IPS-15b (cell line): ENCODE results near the gene ERICH3.
"Not testable (repeated sequence)": the region's sequence is repeated elsewhere in the genome, so short reads cannot be mapped to it uniquely, and the experiment has no call there.

Experiments used
- H3K27me3 ChIP-seq: one replicate; pipeline ENCODE4 v1.6.1; 2013; ENCODE audit warnings: low read length; ENCODE audit not compliant: control insufficient read depth, insufficient read depth
- H3K36me3 ChIP-seq: one replicate; pipeline ENCODE4 v1.6.1; 2013; ENCODE audit warnings: low read length; ENCODE audit not compliant: control insufficient read depth, insufficient read depth
- H3K4me1 ChIP-seq: one replicate; pipeline ENCODE4 v1.6.1; 2013; ENCODE audit warnings: mild to moderate bottlenecking, low read length; ENCODE audit not compliant: control insufficient read depth, insufficient read depth
- H3K4me3 ChIP-seq: one replicate; pipeline ENCODE4 v1.5.1; 2013; ENCODE audit warnings: low read depth, low read length
- H3K9ac ChIP-seq: one replicate; pipeline ENCODE4 v1.6.1; 2013; ENCODE audit warnings: low read depth, mild to moderate bottlenecking, low read length
- H3K9me3 ChIP-seq: one replicate; pipeline ENCODE4 v1.6.1; 2013; ENCODE audit warnings: mild to moderate bottlenecking, low read length; ENCODE audit not compliant: control insufficient read depth, insufficient read depth

The ERICH3 gene

DNA sequence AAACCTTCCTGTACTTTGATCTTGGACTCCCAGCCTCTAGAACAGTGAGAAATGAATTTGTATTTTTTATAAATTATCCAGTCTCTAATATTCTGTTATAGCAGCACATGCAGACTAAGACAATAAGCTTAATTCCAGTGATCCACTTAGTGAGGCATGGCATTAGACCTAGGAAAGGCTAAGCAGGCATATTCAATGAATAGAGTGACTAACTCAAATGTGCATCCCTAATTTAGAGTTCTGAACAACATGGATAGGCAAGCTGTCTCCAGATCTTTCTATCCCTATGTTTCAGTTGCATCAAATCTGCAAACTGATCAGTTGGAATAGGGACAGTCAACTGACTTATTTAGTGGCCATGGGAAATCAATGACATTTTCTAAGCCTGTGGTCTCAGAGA, 4.3 kb upstream of the ERICH3 start:
- Histone ChIP-seq H3K9me3 (no peaks in the 10 kb centered on the region), H3K4me1 (peaks cover 4% of the 10 kb centered on the region), H3K4me3 (no peak overlapping the region), H3K36me3 (no peaks in the 10 kb centered on the region), H3K27me3 (peaks cover 35% of the 10 kb centered on the region), H3K9ac (no peak overlapping the region)

DNA sequence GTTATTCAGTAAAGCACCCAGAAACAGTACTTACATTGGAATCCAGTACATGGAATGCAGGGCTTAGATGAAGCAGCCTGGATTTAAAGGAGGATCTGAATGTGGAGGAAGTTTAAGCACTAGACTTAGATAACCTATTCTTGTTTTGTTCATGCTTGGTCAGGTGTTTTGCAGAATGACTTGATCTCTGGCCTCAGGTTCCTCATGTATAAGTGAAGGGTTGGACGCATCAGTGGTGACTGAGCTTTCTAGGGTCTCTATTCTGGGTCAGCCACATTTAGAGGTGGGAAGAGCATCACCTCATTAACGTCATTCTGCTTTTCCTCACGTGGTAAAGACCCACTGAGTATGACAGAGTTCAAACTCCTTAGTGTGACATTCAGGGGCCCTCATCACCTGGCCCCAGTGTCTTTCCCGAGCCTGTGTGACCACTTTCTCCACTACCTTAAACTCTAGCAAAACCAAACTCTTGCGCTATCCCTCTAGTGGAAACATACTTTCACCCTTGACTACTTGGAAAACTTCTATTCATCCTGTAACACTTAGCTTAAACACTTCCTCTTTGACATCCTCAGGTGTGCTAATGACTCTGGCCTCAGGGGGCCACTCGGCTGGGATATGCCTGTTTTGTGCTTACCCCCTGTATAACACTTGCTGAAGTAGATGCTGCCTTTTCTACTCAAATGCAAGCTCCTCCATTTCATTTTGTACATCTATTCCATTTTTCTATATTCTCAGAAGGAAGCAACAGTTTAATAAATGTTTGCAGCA, 871 bp upstream of the ERICH3 start:
- Histone ChIP-seq H3K4me1 (peaks cover 4% of the 10 kb centered on the region), H3K9ac (no peak overlapping the region), H3K36me3 (no peaks in the 10 kb centered on the region), H3K9me3 (no peaks in the 10 kb centered on the region), H3K27me3 (peaks cover 48% of the 10 kb centered on the region), H3K4me3 (peak overlapping the region; percentile 47)

DNA sequence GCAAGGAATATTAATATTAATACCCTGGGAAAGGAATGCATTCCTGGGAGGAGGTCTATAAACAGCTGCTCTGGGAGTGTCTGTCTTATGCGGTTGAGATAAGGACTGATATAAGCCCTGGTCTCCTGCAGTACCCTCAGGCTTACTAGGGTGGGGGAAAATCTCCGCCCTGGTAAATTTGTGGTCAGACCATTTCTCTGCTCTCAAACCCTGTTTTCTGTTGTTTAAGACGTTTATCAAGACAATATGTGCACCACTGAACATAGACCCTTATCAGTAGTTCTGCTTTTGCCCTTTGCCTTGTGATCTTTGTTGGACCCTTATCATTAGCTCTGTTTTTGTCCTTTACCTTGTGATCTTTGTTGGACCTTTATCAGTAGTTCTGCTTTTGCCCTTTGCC, 2.7 kb downstream of the ERICH3 start:
- H3K4me3 ChIP-seq, H3K9me3 ChIP-seq, H3K9ac ChIP-seq, H3K36me3 ChIP-seq, H3K4me1 ChIP-seq: not testable (repeated sequence)
- H3K27me3 ChIP-seq: peaks cover 39% of the 10 kb centered on the region

DNA sequence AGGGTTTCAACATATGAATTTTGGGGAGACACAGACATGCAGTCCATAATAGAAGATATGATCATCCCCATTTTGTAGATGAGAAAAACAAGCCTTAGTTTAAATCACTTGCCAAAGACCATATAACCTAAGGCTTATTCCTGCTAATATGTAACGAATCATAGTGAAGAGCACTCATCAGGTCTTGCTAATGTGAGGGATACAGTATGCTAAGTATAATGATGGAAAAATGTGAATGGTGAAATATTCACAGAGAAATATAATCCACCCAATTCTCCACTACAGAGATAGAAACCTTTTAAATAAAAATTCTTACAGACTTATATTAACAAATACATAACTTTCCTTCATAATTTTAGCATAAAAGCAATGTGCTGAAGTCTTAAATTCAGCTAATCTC, 18.9 kb downstream of the ERICH3 start:
- H3K27me3 ChIP-seq: no peaks in the 10 kb centered on the region
- no peak overlapping the region for H3K4me3 ChIP-seq
- no peaks in the 10 kb centered on the region for H3K4me1 ChIP-seq
- H3K9ac ChIP-seq: no peak overlapping the region
- H3K9me3 ChIP-seq: no peaks in the 10 kb centered on the region
- no peaks in the 10 kb centered on the region for H3K36me3 ChIP-seq

DNA sequence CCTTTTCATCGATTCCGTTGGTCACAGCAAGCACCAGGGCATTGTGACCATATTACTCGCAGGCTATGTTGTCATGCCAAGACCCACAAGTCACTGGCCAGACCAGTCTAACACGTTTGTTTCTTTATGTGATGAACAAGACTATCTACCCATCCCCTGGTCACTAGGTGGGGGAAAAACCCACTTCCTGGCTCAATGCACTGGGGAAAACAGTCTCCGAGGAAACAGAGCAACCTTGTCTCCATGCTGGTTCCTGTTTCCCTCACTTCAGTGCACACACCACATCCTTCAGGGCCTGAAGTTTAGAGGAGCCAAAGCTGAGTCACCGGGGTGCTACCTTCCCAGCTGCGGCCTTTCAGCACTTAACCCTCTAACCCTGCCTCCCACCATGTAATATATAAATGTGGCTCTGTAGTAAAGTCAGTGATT, 20.9 kb downstream of the ERICH3 start:
- Histone ChIP-seq H3K4me3 (no peak overlapping the region), H3K27me3 (no peaks in the 10 kb centered on the region), H3K4me1 (no peaks in the 10 kb centered on the region), H3K36me3 (no peaks in the 10 kb centered on the region), H3K9me3 (no peaks in the 10 kb centered on the region), H3K9ac (no peak overlapping the region)

DNA sequence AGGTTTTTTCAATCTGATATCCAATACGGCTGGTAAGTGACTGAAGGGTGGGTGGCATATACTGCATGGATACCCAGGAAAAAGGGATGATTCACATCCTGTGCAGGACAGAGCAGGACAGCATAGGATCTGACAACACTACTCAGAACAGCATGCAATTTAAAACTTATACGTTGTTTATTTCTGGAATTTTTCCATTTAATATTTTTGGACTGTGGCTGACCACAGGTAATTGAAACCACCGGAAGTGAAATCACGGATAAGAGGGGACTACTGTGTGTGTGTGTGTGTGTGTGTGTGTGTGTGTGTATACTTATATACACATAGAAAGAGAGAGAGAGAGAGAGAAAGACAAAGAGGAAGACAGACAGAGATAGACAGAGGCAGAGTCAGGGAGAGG, 23.0 kb downstream of the ERICH3 start:
- Histone ChIP-seq H3K27me3 (no peaks in the 10 kb centered on the region), H3K9me3 (no peaks in the 10 kb centered on the region), H3K36me3 (no peaks in the 10 kb centered on the region), H3K9ac (no peak overlapping the region), H3K4me1 (no peaks in the 10 kb centered on the region), H3K4me3 (no peak overlapping the region)

DNA sequence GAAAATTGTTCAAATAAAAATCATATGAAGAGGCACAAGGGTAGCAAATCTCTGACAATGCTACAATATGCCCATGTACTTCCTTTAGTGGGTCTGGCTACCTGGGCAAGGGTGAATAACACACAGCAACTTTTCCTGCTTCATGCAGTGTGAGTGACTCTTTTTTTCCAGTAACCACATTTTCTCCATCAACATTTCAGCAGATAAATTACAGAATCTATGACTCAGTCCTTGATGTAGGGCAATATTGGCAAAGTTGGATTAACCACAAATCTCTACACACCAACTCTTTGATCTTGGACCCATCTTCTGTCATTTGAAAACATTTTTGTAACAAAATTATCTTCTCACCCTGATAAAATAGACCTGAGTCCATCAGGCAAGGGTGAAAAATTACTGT, 31.7 kb downstream of the ERICH3 start:
- H3K9ac ChIP-seq: no peak overlapping the region
- no peaks in the 10 kb centered on the region for H3K9me3 ChIP-seq
- no peaks in the 10 kb centered on the region for H3K27me3 ChIP-seq
- no peak overlapping the region for H3K4me3 ChIP-seq
- H3K4me1 ChIP-seq: peaks cover 3% of the 10 kb centered on the region
- H3K36me3 ChIP-seq: no peaks in the 10 kb centered on the region

DNA sequence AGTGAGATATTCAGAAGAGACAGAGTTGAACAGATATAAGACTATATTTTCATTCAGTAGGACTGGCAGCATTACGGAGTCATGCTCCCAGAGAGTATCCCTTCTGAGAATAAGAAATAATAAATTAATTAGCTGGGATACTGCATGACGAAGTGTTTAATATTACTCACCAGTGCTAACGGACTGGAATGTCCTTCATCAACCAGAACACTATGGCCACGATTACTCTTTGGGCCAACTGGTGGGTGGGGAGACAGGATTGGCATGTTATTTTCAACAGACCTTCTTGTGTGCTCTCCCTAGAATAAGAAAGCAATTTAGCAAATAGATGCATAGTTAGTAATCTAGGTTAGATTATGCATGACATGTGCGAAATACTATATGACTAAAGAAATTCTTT, 32.4 kb downstream of the ERICH3 start:
- H3K9me3 ChIP-seq: no peaks in the 10 kb centered on the region
- peaks cover 3% of the 10 kb centered on the region for H3K4me1 ChIP-seq

DNA sequence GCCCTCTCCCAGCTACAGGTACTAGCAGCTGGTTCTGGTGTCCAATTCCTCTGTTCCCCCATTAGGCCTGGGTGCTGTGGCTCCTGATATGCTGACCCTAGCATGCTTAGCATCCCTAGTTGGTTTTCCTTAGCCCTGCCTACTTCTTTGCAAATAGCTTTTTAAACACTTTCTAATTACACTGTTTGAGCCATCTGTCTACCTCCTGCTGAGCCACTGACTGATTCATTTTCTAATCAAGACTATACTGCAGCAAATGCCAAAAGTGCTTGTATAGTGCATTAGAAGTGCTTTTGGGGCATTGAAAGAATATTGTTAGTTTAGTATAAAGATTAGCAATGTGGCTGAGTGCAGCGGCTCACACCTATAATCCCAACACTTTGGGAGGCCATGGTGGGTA, 36.3 kb downstream of the ERICH3 start:
- Histone ChIP-seq H3K4me3 (no peak overlapping the region), H3K4me1 (peaks cover 3% of the 10 kb centered on the region), H3K36me3 (no peaks in the 10 kb centered on the region), H3K9ac (no peak overlapping the region), H3K9me3 (no peaks in the 10 kb centered on the region), H3K27me3 (no peaks in the 10 kb centered on the region)

More for the DNA sequence above, 32.4 kb downstream of the ERICH3 start:
- H3K36me3 ChIP-seq: no peaks in the 10 kb centered on the region
- H3K27me3 ChIP-seq: no peaks in the 10 kb centered on the region
- no peak overlapping the region for H3K9ac ChIP-seq
- H3K4me3 ChIP-seq: no peak overlapping the region

DNA sequence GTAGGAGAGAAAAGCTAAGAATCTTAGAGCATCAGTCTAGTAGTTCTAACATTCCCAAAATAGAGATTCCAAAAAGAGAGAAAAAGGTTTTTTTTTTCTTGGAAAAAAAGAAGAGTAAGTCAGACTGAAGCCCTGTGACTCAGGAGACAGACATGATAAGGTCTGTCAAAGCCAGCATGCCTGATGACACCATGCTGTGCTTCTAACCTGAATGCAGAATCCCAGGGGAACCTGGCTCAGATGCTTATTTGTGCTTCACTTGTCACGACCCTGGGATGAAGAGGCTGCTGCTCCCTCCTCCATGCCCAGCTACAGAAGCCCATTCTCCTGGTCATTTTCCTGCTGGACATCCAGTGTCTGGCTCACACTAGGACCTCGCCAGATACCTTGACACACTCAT, 44.3 kb downstream of the ERICH3 start:
- Histone ChIP-seq H3K9me3 (no peaks in the 10 kb centered on the region), H3K27me3 (no peaks in the 10 kb centered on the region), H3K4me1 (no peaks in the 10 kb centered on the region), H3K9ac (no peak overlapping the region), H3K4me3 (no peak overlapping the region), H3K36me3 (no peaks in the 10 kb centered on the region)

DNA sequence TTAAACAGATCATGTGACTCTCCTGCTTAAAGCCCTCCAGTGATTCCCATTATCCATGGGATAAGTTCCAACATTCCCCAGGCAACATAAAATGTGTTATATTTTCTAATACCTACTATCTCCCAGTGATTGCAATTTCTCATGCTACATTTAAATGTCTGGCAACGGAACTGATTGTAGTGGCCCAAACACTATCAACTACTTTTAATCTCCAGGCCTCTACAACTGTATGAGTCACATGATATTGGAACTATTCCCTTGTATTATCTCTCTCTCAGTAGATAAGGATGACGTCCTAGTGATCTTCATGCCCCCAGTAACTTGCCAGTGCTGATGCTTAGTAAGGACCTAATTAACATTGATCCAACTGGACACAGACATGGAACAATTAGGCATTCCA, 49.9 kb downstream of the ERICH3 start:
- no peaks in the 10 kb centered on the region for H3K4me1 ChIP-seq
- H3K4me3 ChIP-seq: no peak overlapping the region
- no peaks in the 10 kb centered on the region for H3K36me3 ChIP-seq
- H3K9me3 ChIP-seq: no peaks in the 10 kb centered on the region
- no peaks in the 10 kb centered on the region for H3K27me3 ChIP-seq
- no peak overlapping the region for H3K9ac ChIP-seq

DNA sequence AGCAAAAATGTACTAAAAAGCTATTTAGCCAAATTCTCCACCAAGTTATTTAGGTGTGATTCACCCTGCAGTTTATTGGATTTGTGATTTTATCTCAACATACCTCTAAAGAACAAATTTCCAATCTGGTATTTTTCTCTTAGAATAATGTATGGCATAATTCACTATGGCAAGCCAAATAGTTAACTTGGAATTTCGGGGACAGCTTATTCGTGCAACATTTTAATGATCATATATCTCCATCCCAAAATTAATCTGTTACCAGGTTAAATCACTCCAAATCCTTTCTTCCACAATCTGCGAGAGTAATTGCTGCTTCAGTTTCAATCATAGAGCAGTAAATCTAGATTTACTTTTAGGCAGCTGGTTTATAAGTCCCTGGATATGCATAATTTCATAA, 53.4 kb downstream of the ERICH3 start:
- no peaks in the 10 kb centered on the region for H3K27me3 ChIP-seq
- no peaks in the 10 kb centered on the region for H3K4me1 ChIP-seq
- no peak overlapping the region for H3K4me3 ChIP-seq
- no peaks in the 10 kb centered on the region for H3K9me3 ChIP-seq
- H3K36me3 ChIP-seq: no peaks in the 10 kb centered on the region
- no peak overlapping the region for H3K9ac ChIP-seq
